Natural killer cell (primary cell): ENCODE results near the gene SRRM4. TPM values are rescaled to one million over a fixed set of nuclear protein-coding genes. Genes with fewer than 3 reads are reported as not detected.

Experiments
- ATAC-seq, 3 donors: fragments of 150-1000 bp in 2 of 3; fragments of 200-7000 bp in 1 of 3; cut with Tn5 transposase; 1 replicate in 1 of 3; 2 replicates in 2 of 3; pipeline ENCODE4 v1.10.0; 2021; ENCODE audit warnings: mild to moderate bottlenecking in 2 of 3, moderate library complexity in 2 of 3
- DNase-seq, 2 donors: peaks; one replicate each; pipeline versions ENCODE4 v3.0.0 to v3.0.0-alpha.2; 2013 to 2021; ENCODE audit warnings: mixed read lengths in 1 of 2
- H3K27ac ChIP-seq: one replicate; pipeline ENCODE4 v1.5.1; 2013; ENCODE audit warnings: mild to moderate bottlenecking, low read length
- H3K27me3 ChIP-seq: one replicate; pipeline ENCODE4 v1.6.1; 2013; ENCODE audit warnings: low read length; ENCODE audit not compliant: control insufficient read depth, insufficient read depth
- H3K36me3 ChIP-seq: one replicate; pipeline ENCODE4 v1.6.1; 2013; ENCODE audit warnings: low read length; ENCODE audit not compliant: control insufficient read depth, insufficient read depth
- H3K4me1 ChIP-seq: one replicate; pipeline ENCODE4 v1.6.1; 2013; ENCODE audit warnings: low read length; ENCODE audit not compliant: control insufficient read depth, insufficient read depth
- H3K4me3 ChIP-seq: one replicate; pipeline ENCODE4 v1.5.1; 2013; ENCODE audit warnings: low read length
- H3K9me3 ChIP-seq: one replicate; pipeline ENCODE4 v1.6.1; 2013; ENCODE audit warnings: low read length; ENCODE audit not compliant: control insufficient read depth, insufficient read depth
- H3K27ac Mint-ChIP-seq, 2 donors: one replicate each; pipeline ENCODE4 v1.8.0; 2022; ENCODE audit warnings: mild to moderate bottlenecking in 2 of 2, mixed read lengths in 2 of 2, moderate library complexity in 1 of 2
- H3K27me3 Mint-ChIP-seq, 2 donors: one replicate each; pipeline ENCODE4 v1.8.0; 2022; ENCODE audit warnings: low read depth in 2 of 2, mixed read lengths in 2 of 2
- H3K36me3 Mint-ChIP-seq: one replicate; pipeline ENCODE4 v1.8.0; 2022; ENCODE audit warnings: mixed read lengths
- H3K4me1 Mint-ChIP-seq, 2 donors: one replicate each; pipeline ENCODE4 v1.8.0; 2022; ENCODE audit warnings: mixed read lengths in 2 of 2
- H3K4me3 Mint-ChIP-seq: one replicate; pipeline ENCODE4 v1.8.0; 2022; ENCODE audit warnings: mild to moderate bottlenecking, moderate library complexity, mixed read lengths
- H3K9me3 Mint-ChIP-seq, 2 donors: one replicate each; pipeline ENCODE4 v1.8.0; 2022; ENCODE audit warnings: mixed read lengths in 2 of 2
- WGBS: methylation state at CpG from one replicate; pipeline ENCODE4 v1.1.7; 2013; ENCODE audit warnings: missing lambda C conversion rate; ENCODE audit not compliant: insufficient coverage; 5-methylcytosine and 5-hydroxymethylcytosine counted together
- intact Hi-C: fragments of 100-400 bp; cut with micrococcal nuclease; formaldehyde crosslinking; loops from one replicate; pipeline ENCODE4 v1.14.2; 2022
- total RNA-seq, 4 donors: library from RNA; stranded (reverse); fragments of 120-200 nt in 1 of 4; gene quantifications; one replicate each; pipeline versions ENCODE4 v1.2.3 to v1.2.4, GENCODE V29; 2013 to 2022
- TF ChIP-seq, protein P1 (sequence below): fragments of 200-600 bp; IDR thresholded peaks from one replicate; pipeline ENCODE4 v1.8.0; 2022; ENCODE audit warnings: antibody characterized with exemption

Gene SRRM4
- total RNA-seq, 3 donors from 2014 or later (not counting 1 experiment from before 2014, with no cell fraction given): not detected

DNA sequence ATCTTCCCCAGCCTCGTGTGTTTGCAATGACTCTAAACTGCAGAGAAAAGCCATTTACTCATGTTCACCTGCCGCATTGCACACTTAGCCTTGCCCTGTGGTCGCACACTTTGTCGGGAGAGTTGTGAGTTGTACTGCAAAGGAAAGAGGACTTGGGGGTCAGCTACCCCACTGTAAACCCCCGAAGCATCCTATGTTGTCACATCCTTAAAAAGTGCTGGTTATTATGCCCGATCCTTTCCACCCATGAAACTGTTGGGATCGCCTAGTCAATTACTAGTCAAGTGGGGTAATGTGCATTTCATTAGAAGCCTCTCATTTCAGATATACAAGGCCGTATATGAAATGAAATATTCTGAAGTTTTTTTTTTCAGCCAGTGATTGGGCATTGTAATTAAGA, 98.2 kb downstream of the SRRM4 start:
- no peaks in the 10 kb centered on the region for H3K36me3 Mint-ChIP-seq
- no peak for DNase-seq
- intact Hi-C loops: no loop called here
- H3K36me3 ChIP-seq: no peaks in the 10 kb centered on the region
- 88% methylated on average over 7 of the region's 8 CpGs for WGBS
- no peaks in the 10 kb centered on the region for H3K27me3 ChIP-seq
- H3K27ac ChIP-seq: no peak overlapping the region
- no peak overlapping the region for H3K4me3 Mint-ChIP-seq
- no peak overlapping the region for H3K4me3 ChIP-seq
- no peak overlapping the region for H3K27ac Mint-ChIP-seq
- H3K27me3 Mint-ChIP-seq: peaks cover 3 to 8% of the 10 kb centered on the region in 2 donors
- no peak for ATAC-seq
- no peaks in the 10 kb centered on the region for H3K9me3 Mint-ChIP-seq
- TF ChIP-seq, protein P1, sequence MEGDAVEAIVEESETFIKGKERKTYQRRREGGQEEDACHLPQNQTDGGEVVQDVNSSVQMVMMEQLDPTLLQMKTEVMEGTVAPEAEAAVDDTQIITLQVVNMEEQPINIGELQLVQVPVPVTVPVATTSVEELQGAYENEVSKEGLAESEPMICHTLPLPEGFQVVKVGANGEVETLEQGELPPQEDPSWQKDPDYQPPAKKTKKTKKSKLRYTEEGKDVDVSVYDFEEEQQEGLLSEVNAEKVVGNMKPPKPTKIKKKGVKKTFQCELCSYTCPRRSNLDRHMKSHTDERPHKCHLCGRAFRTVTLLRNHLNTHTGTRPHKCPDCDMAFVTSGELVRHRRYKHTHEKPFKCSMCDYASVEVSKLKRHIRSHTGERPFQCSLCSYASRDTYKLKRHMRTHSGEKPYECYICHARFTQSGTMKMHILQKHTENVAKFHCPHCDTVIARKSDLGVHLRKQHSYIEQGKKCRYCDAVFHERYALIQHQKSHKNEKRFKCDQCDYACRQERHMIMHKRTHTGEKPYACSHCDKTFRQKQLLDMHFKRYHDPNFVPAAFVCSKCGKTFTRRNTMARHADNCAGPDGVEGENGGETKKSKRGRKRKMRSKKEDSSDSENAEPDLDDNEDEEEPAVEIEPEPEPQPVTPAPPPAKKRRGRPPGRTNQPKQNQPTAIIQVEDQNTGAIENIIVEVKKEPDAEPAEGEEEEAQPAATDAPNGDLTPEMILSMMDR: no peak
- H3K9me3 ChIP-seq: no peaks in the 10 kb centered on the region
- H3K4me1 Mint-ChIP-seq: no peaks in the 10 kb centered on the region
- H3K4me1 ChIP-seq: no peaks in the 10 kb centered on the region

DNA sequence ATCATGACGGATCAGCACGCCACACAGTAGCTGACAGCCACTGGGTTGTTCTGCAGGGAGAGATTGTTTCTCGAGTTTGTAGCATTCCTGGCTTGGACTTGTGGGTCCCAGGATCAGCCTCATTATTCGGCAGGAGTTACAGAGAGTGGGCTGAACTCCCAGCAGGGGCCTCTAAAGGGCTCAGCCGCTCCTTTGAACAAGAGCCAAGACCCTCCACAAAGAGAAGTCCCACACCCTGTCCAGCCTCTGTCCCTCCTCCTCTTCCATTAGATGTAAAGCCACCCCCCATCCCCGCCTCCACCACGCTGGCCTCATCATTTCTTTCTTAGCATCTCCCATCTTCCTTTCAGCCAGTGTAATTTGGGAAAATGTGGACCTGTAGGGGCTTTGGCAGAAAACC, 100.7 kb downstream of the SRRM4 start:
- WGBS: 68% methylated on average over 7 of the region's 7 CpGs
- H3K4me3 ChIP-seq: no peak overlapping the region
- H3K27me3 Mint-ChIP-seq: peaks cover 8 to 11% of the 10 kb centered on the region in 2 donors
- H3K27ac ChIP-seq: no peak overlapping the region
- H3K4me1 ChIP-seq: no peaks in the 10 kb centered on the region
- DNase-seq (no peak), ATAC-seq (no peak)
- intact Hi-C loops: no loop called here
- no peaks in the 10 kb centered on the region for H3K9me3 ChIP-seq
- no peaks in the 10 kb centered on the region for H3K4me1 Mint-ChIP-seq
- H3K36me3 ChIP-seq: no peaks in the 10 kb centered on the region
- H3K4me3 Mint-ChIP-seq: no peak overlapping the region
- peaks cover 0 to under 1% of the 10 kb centered on the region in 2 donors for H3K9me3 Mint-ChIP-seq
- no peaks in the 10 kb centered on the region for H3K27me3 ChIP-seq
- TF ChIP-seq, protein P1: no peak
- no peak overlapping the region for H3K27ac Mint-ChIP-seq
- H3K36me3 Mint-ChIP-seq: no peaks in the 10 kb centered on the region

DNA sequence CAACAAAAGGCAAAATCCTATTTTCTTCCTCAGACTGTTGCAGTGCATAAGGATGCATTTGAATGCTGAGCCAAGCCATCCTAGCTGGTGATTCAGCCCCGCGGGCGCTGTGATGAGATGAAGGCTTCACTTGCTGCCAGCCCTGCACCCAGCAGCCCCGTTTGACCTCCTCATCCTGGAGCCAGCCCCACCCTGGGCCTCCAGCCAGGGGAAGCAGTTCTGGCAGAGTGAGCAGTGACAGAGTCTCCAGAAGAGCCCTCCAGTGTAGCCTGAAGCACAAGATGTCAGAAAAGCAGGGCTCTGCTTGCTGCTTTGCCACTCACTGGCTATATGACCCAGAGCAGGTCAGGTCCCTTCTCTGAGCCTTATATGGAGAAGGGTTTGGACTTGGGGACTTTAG, 101.2 kb downstream of the SRRM4 start:
- no peak overlapping the region for H3K4me3 Mint-ChIP-seq
- H3K4me3 ChIP-seq: no peak overlapping the region
- H3K27ac ChIP-seq: no peak overlapping the region
- H3K27me3 Mint-ChIP-seq: peaks cover 8 to 16% of the 10 kb centered on the region in 2 donors
- H3K9me3 Mint-ChIP-seq: peaks cover 0 to 2% of the 10 kb centered on the region in 2 donors
- ATAC-seq: no peak
- no peaks in the 10 kb centered on the region for H3K36me3 Mint-ChIP-seq
- no peaks in the 10 kb centered on the region for H3K36me3 ChIP-seq
- no peaks in the 10 kb centered on the region for H3K9me3 ChIP-seq
- no peak for DNase-seq
- no peaks in the 10 kb centered on the region for H3K4me1 Mint-ChIP-seq
- no peaks in the 10 kb centered on the region for H3K4me1 ChIP-seq
- TF ChIP-seq, protein P1: no peak
- 56% methylated on average over 4 of the region's 4 CpGs for WGBS
- intact Hi-C loops: no loop called here
- no peaks in the 10 kb centered on the region for H3K27me3 ChIP-seq
- no peak overlapping the region for H3K27ac Mint-ChIP-seq

DNA sequence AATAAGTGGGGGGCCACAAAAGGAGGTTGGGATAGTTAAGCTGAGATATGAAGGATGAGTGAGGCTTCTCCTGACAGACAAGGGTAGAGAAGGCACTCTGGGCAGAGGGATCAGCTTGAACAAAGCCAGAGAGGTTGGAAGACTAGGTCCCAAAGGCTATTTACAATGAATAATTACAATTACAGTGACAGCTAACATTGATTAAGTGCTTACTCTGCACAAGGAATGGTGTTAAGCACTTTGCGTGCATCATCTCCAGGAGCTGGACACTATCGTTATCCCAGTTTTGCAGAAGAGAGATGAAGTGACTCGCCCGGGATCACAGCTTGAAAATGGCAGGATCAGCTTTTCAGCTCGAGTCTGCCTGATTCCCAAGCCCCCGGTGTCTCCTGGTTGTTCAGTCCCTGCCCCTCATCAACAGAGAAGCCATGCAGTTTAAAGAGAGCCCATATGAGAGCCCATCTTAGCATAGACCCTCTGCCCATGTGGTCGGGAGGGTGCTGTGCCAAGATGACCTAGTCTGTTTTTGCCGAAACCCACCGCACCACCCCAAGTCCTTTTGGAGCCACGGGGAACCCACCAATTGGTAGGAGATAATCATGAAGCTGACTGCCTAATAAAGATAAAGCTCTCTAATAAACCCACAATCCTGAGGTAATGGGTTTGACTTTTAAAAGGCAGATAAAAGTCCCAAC, 107.5 kb downstream of the SRRM4 start:
- Mint-ChIP-seq H3K36me3 (no peaks in the 10 kb centered on the region), H3K4me1 (no peaks in the 10 kb centered on the region), H3K27me3 (peaks cover 13 to 15% of the 10 kb centered on the region in 2 donors), H3K4me3 (no peak overlapping the region), H3K9me3 (peaks cover 0 to 5% of the 10 kb centered on the region in 2 donors), H3K27ac (no peak overlapping the region)
- DNase-seq: no peak
- Histone ChIP-seq H3K27ac (no peak overlapping the region), H3K4me3 (no peak overlapping the region), H3K9me3 (no peaks in the 10 kb centered on the region), H3K36me3 (no peaks in the 10 kb centered on the region), H3K27me3 (no peaks in the 10 kb centered on the region), H3K4me1 (no peaks in the 10 kb centered on the region)
- TF ChIP-seq, protein P1: no peak
- intact Hi-C loops: no loop called here
- no peak for ATAC-seq
- 88% methylated on average over 10 of the region's 10 CpGs for WGBS
